Measurements from ENCODE around the gene FIGNL2. TPM values are rescaled to one million over a fixed set of nuclear protein-coding genes. Genes with fewer than 3 reads are reported as not detected.
A peak's percentile ranks its signal among the peaks of the same experiment; 100 is the strongest.
"Not testable (repeated sequence)": the region's sequence is repeated elsewhere in the genome, so short reads cannot be mapped to it uniquely, and the experiment has no call there.

Gene FIGNL2
- total RNA-seq, 2 donors from 2014 or later: 0.33 to 0.52 TPM

DNA sequence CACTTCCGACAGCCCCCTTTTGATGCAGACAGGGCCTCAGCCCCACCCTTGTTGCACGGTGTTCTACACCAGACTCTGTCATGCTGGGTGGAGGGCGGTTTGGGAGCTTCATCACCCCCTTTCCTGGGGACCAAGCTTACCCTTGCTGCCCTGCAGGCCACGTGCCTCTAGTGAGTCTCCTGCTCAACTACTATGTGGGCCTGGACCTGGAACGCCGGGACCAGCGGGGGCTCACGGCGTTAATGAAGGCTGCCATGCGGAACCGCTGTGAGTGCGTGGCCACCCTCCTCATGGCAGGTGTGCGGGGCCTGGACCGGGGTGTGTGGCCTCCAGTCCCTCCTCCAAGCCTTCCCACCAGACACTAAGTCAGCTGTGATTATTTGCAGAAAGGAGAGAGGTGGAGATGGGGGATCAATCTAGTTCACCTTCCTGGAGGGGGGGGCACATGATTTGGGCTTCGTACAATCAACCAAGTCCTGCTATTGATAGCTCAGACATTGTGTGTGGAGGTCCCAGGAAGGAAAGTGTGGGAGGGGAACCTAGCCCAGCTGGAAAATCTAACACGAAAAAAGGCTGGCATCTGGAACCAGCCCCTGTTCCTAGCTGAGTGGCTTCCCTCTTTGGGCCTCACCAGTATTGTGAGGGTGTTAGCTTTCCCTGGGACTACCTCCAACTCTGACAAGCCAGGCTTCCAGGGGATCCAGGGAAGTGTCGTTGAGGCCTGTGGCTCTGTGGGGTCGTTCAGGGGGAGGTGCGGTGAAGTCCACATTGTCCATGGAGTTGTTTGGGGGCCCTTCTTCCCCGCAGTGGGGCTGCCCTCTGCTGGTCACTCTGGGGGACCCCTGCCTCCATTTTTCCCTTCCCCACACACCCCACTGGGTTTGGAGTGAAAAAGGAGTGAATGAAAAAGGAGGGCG is 41.0 kb upstream of the FIGNL2 start:
- H3K4me1 ChIP-seq: peaks cover 3% of the 10 kb centered on the region
- H3K9me3 ChIP-seq: no peaks in the 10 kb centered on the region
- H3K27ac ChIP-seq: no peak overlapping the region
- no peaks in the 10 kb centered on the region for H3K36me3 ChIP-seq (replicated peaks in 1 of 2; ENCODE audit: insufficient read depth in 1 of 2, low read depth in 2 of 2)
- TF ChIP-seq, protein P1, sequence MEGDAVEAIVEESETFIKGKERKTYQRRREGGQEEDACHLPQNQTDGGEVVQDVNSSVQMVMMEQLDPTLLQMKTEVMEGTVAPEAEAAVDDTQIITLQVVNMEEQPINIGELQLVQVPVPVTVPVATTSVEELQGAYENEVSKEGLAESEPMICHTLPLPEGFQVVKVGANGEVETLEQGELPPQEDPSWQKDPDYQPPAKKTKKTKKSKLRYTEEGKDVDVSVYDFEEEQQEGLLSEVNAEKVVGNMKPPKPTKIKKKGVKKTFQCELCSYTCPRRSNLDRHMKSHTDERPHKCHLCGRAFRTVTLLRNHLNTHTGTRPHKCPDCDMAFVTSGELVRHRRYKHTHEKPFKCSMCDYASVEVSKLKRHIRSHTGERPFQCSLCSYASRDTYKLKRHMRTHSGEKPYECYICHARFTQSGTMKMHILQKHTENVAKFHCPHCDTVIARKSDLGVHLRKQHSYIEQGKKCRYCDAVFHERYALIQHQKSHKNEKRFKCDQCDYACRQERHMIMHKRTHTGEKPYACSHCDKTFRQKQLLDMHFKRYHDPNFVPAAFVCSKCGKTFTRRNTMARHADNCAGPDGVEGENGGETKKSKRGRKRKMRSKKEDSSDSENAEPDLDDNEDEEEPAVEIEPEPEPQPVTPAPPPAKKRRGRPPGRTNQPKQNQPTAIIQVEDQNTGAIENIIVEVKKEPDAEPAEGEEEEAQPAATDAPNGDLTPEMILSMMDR (IDR thresholded peaks at IDR 0.05): no peak
- TF ChIP-seq POLR2A (IDR thresholded peaks at IDR 0.05): no peak
- 86 to 93% methylated on average over 12 to 21 of the region's 21 CpGs for WGBS, 2 donors
- no peak overlapping the region for H3K4me3 ChIP-seq
- no peak for ATAC-seq
- no peaks in the 10 kb centered on the region for H3K27me3 ChIP-seq
- intact Hi-C loops (cut with DNase I): no loop called here
- DNase-seq: no peak

DNA sequence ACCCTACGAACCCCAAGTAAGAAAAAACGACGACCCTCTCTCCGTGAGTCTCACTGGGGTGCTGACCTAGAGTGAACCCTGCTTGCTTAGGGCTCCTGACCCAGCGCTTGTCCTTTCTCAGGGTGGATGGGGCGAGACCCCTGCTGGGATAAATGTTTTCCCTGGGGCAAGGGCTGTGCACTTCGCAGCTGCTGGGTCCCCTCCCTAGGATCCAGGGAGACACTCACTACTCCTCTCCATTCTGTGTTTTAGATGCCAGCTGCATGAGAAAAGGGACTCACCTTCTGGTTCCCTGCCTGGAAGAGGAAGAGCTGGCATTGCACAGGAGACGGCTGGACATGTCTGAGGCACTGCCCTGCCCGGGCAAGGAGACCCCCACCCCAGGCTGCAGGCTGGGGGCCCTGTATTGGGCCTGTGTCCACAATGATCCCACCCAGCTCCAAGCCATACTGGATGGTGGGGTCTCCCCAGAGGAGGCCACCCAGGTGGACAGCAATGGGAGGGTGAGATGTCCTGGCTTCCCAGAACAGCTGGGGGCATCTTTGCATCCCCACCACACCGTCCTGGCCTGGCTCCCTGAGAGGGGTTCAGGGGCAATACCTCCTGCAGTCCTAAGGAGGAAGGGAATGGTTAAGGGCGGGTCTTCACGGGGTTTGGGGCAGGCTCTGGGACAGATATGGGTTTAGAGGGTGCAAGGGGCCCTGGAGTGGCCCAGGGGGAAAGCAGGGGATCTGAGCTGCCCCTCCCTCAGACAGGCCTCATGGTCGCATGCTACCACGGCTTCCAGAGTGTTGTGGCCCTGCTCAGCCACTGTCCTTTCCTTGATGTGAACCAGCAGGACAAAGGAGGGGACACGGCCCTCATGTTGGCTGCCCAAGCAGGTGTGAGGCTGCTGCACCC is 40.0 kb upstream of the FIGNL2 start:
- Histone ChIP-seq H3K4me1 (peaks cover 3% of the 10 kb centered on the region), H3K36me3 (replicated peaks in 1 of 2; ENCODE audit: insufficient read depth in 1 of 2, low read depth in 2 of 2) (no peaks in the 10 kb centered on the region), H3K4me3 (no peak overlapping the region), H3K9me3 (no peaks in the 10 kb centered on the region), H3K27ac (no peak overlapping the region), H3K27me3 (no peaks in the 10 kb centered on the region)
- intact Hi-C loops (cut with DNase I): no loop called here
- DNase-seq (no peak), ATAC-seq (no peak)
- WGBS, 2 donors: 64 to 77% methylated on average over 3 to 15 of the region's 15 CpGs
- no peak for TF ChIP-seq POLR2A (IDR thresholded peaks at IDR 0.05)
- TF ChIP-seq, protein P1 (IDR thresholded peaks at IDR 0.05): no peak

DNA sequence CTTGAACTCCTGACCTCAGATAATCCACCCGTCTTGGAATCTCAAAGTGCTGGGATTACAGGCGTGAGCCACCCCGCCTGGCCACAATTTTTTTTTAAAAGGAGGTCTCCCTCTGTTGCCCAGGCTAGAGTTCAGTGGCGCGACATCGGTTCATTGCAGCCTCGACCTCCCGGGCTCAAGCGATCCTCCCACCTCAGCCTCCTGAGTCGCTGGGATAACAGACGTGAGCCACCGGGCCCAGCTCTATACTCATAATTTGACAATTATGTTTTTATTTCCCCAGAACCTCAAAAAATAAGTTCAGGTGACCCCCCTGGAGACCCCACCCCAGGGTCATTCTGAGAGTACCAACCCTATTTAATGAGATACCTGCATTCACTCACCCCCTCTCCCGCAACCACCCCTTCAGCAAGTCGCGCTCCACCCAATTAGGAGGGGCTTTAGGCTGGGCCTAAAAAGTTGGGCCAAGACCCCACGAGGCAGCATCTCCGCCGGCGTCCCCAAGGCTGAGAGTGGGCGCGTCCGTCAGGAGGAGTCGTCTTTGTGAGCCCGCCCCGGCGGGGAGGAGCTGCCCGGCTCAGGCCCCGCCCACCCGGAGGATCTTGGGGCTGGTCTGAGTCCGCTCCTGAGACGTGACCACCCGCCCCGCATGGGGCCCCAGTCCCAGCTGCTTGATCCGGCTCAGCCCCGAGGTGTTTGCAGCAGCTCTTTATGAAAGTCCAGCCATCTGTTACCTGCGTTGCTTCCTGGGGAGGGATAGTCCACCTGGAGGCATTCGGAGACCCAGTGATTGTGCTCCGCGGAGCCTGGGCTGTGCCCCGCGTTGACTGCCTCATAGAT is 39.2 kb upstream of the FIGNL2 start, which contains the start of gene ANKRD33:
Gene ANKRD33 (plus strand): TSS at position 628 of the 840 bp plus-strand sequence. CDS start 84 bp downstream, at position 712.
- H3K9me3 ChIP-seq: no peaks in the 10 kb centered on the region
- 50 to 80% methylated on average over 17 to 40 of the region's 41 CpGs for WGBS, 2 donors
- intact Hi-C loops (cut with DNase I): no loop called here
- DNase-seq (peak; percentile 34 to 63 (median 42)), ATAC-seq (peak; percentile 39)
- no peak within 1 kb of the TSS for H3K27ac ChIP-seq
- no peaks in the 10 kb centered on the region for H3K27me3 ChIP-seq
- peaks cover 3% of the 10 kb centered on the region for H3K4me1 ChIP-seq
- H3K36me3 ChIP-seq (replicated peaks in 1 of 2; ENCODE audit: insufficient read depth in 1 of 2, low read depth in 2 of 2): no peaks in the 10 kb centered on the region
- no peak within 1 kb of the TSS for H3K4me3 ChIP-seq
- no peak for TF ChIP-seq POLR2A (IDR thresholded peaks at IDR 0.05)
- TF ChIP-seq, protein P1 (IDR thresholded peaks at IDR 0.05): no peak

DNA sequence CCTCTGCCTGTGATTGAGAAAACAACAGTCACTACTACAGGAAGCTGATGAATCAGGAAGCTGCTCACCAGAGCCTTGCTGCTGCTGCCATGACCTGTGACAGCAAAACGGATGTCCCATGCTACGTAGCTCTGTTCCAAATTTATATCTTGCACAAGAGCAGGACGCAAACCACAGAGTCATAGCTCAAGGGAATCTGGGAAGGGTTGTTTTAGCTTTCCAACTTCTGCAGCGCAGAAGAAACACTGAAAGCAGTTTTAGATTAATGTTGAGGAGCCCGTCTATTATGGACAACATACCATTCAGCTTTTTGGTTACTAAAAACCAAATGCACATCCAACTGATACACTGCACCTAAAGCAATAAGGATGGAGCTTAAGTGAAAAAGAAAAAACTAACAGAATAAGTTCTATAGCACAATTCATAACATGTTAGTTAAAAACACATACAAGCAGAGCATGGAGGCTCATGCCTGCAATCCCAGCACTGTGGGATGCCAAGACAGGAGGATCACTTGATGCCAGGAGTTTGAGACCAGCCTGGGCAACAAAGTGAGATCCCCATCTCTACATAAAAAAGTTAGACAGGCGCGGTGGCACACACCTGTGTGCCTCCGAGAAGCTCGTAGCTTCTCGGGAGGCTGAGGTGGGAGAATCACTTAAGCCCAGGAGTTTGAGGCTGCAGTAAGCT is 37.6 kb upstream of the FIGNL2 start:
- DNase-seq: peak; percentile 34 to 83 (median 58)
- H3K4me1 ChIP-seq: peaks cover 3% of the 10 kb centered on the region
- peak; percentile 79 for ATAC-seq
- TF ChIP-seq POLR2A (IDR thresholded peaks at IDR 0.05): no peak
- TF ChIP-seq, protein P1 (IDR thresholded peaks at IDR 0.05): no peak
- intact Hi-C loops (cut with DNase I): no loop called here
- no peaks in the 10 kb centered on the region for H3K27me3 ChIP-seq
- no peak overlapping the region for H3K4me3 ChIP-seq
- H3K9me3 ChIP-seq: no peaks in the 10 kb centered on the region
- WGBS, 2 donors: 66 to 68% methylated on average over 9 to 10 of the region's 10 CpGs
- H3K27ac ChIP-seq: peak overlapping the region in 3 of 4 donors; percentile 2 to 19 (median 6)
- no peaks in the 10 kb centered on the region for H3K36me3 ChIP-seq (replicated peaks in 1 of 2; ENCODE audit: insufficient read depth in 1 of 2, low read depth in 2 of 2)

DNA sequence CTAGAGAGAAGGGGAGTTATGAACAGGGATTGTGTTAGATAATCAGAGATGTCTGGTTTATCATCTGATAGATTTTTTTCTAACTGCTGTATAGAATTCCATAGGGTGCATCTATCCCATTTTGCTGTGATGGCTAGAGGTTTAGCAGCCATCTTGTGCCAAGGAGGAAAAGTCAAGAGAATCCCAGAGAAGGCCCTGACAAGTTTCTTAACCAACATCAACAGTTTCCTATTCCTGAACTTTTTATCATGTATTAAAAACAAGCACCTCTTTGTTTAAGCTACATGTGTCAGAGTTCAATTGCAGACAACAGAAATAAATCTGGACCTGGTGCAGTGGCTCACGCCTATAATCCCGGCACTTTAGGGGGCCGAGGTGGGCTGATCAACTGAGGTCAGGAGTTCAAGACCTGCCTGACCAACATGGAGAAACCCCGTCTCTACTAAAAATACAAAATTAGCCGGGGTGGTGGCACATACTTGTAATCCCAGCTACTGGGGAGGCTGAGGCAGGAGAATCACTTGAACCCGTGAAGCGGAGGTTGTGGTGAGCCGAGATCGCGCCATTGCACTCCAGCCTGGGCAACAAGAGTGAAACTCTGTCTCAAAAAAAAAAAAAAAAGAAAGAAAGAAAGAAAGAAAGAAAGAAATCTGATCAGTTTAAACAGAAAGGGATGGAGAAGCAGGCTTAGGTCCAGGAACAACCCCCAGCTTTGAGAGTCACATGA is 36.9 kb upstream of the FIGNL2 start:
- 72 to 85% methylated on average over 10 of the region's 10 CpGs for WGBS, 2 donors
- H3K36me3 ChIP-seq (replicated peaks in 1 of 2; ENCODE audit: insufficient read depth in 1 of 2, low read depth in 2 of 2); H3K27ac ChIP-seq; H3K9me3 ChIP-seq; H3K27me3 ChIP-seq; ATAC-seq; H3K4me3 ChIP-seq; DNase-seq; H3K4me1 ChIP-seq; intact Hi-C loops (cut with DNase I): not testable (repeated sequence)

Measured in body of pancreas (tissue), 4 donors.